H1 (cell line): ENCODE results near the gene LRPPRC. TPM values are rescaled to one million over a fixed set of nuclear protein-coding genes. Genes with fewer than 3 reads are reported as not detected.

ENCODE experiments used
- CTCF ChIA-PET: fragments of 300-600 bp; sonication (Branson Sonifier 250); formaldehyde crosslinking; loops from one replicate; lab custom pipeline; 2021; ENCODE audit not compliant: partially characterized antibody; lab: Charles Lee
- POLR2A ChIA-PET: fragments of 300-600 bp; sonication (Branson Sonifier 250); formaldehyde crosslinking; loops from one replicate; lab custom pipeline; 2021; ENCODE audit warnings: inconsistent platforms; ENCODE audit not compliant: partially characterized antibody; lab: Charles Lee
- DNase-seq, 2 experiments: peaks; one replicate each; pipeline versions ENCODE4 v3.0.0 to v3.0.0-alpha.2; 2010 to 2022; ENCODE audit warnings: low spot score in 2 of 2, low read depth in 1 of 2, mixed read lengths in 1 of 2
- FAIRE-seq: peaks from 2 replicates; lab custom pipeline; 2011; peaks lifted over from hg19 to GRCh38; lab: Jason Lieb, UNC
- H2AFZ ChIP-seq: 2 replicates; pipeline ENCODE4 v1.8.1; 2012; ENCODE audit warnings: low read length, inconsistent platforms
- H2AK5ac ChIP-seq: 2 replicates; pipeline ENCODE4 v1.6.1; 2013; ENCODE audit warnings: low read depth, low read length
- H2BK120ac ChIP-seq: replicated peaks from 2 replicates; pipeline ENCODE3; 2013; ENCODE audit warnings: low read depth, low read length, inconsistent platforms
- H2BK12ac ChIP-seq: 2 replicates; pipeline ENCODE4 v1.6.1; 2013; ENCODE audit warnings: low read depth, low read length
- H2BK15ac ChIP-seq: 2 replicates; pipeline ENCODE4 v1.6.1; 2013; ENCODE audit warnings: low read length
- H2BK20ac ChIP-seq: 2 replicates; pipeline ENCODE4 v1.6.1; 2013; ENCODE audit warnings: low read length
- H2BK5ac ChIP-seq: 2 replicates; pipeline ENCODE4 v1.6.1; 2013; ENCODE audit warnings: low read depth, low read length
- H3K14ac ChIP-seq: 2 replicates; pipeline ENCODE4 v1.6.1; 2013; ENCODE audit warnings: inconsistent platforms; ENCODE audit not compliant: insufficient read length
- H3K18ac ChIP-seq: 2 replicates; pipeline ENCODE4 v1.6.1; 2013; ENCODE audit warnings: low read length; ENCODE audit errors: extremely low read depth
- H3K23ac ChIP-seq: 2 replicates; pipeline ENCODE4 v1.6.1; 2013; ENCODE audit warnings: inconsistent platforms; ENCODE audit not compliant: insufficient read length
- H3K23me2 ChIP-seq: 2 replicates; pipeline ENCODE4 v1.6.1; 2013; ENCODE audit warnings: low read depth, low read length
- H3K27ac ChIP-seq: 2 replicates; pipeline ENCODE4 v1.6.1; 2011; ENCODE audit warnings: low read depth, low read length, inconsistent platforms
- H3K27me3 ChIP-seq, 4 experiments: replicated peaks in 1 of 4; 1 replicate in 1 of 4; 2 replicates in 3 of 4; pipeline versions ENCODE4 v1.6.1 to v1.8.1; 2011 to 2013; ENCODE audit warnings: low read length in 3 of 4, mild to moderate bottlenecking in 3 of 4, inconsistent platforms in 2 of 4, mixed read lengths in 2 of 4, moderate library complexity in 1 of 4; ENCODE audit not compliant: control insufficient read depth in 3 of 4, insufficient read depth in 3 of 4; ENCODE audit errors: extremely low read depth in 1 of 4
- H3K36me3 ChIP-seq, 4 experiments: 2 replicates each; pipeline versions ENCODE4 v1.6.1 to v1.8.1; 2011 to 2013; ENCODE audit warnings: mild to moderate bottlenecking in 4 of 4, low read length in 3 of 4, moderate library complexity in 2 of 4, control low read depth in 1 of 4, inconsistent platforms in 1 of 4; ENCODE audit not compliant: insufficient read depth in 4 of 4, control insufficient read depth in 2 of 4
- H3K4ac ChIP-seq: replicated peaks from 2 replicates; pipeline ENCODE3; 2013; ENCODE audit warnings: low read length, low read depth, mixed read lengths, inconsistent platforms; ENCODE audit not compliant: insufficient read length
- H3K4me1 ChIP-seq, 4 experiments: replicated peaks in 1 of 4; 1 replicate in 1 of 4; 2 replicates in 3 of 4; pipeline versions ENCODE4 v1.6.1 to v1.8.1; 2011 to 2013; ENCODE audit warnings: low read length in 3 of 4, inconsistent platforms in 2 of 4, mixed read lengths in 1 of 4; ENCODE audit not compliant: insufficient read depth in 4 of 4, control insufficient read depth in 3 of 4
- H3K4me2 ChIP-seq, 2 experiments: 2 replicates each; pipeline versions ENCODE4 v1.6.1 to v1.8.1; 2011 to 2013; ENCODE audit warnings: low read depth in 2 of 2, low read length in 2 of 2, control low read depth in 1 of 2, inconsistent platforms in 1 of 2, mild to moderate bottlenecking in 1 of 2; ENCODE audit not compliant: insufficient read depth in 1 of 2
- H3K4me3 ChIP-seq, 4 experiments: fragments of 200-600, 300-600 bp in 1 of 4; sonication (generic), shearing (Covaris generic), sonication (Bioruptor Twin) in 1 of 4; 2 replicates each; pipeline versions ENCODE4 v1.5.1 to v1.8.1; 2011 to 2016; ENCODE audit warnings: low read length in 4 of 4, low read depth in 3 of 4, control low read depth in 2 of 4, inconsistent platforms in 2 of 4, mild to moderate bottlenecking in 2 of 4, mixed read lengths in 1 of 4, moderate library complexity in 1 of 4; ENCODE audit not compliant: insufficient read depth in 2 of 4; ENCODE audit errors: extremely low read depth in 1 of 4
- H3K56ac ChIP-seq: replicated peaks from 2 replicates; pipeline ENCODE3; 2013; ENCODE audit warnings: low read depth, mild to moderate bottlenecking, mixed read lengths, low read length, inconsistent platforms; ENCODE audit not compliant: insufficient read length
- H3K79me1 ChIP-seq: 2 replicates; pipeline ENCODE4 v1.6.1; 2013; ENCODE audit warnings: low read depth, low read length, control low read depth
- H3K79me2 ChIP-seq, 2 experiments: 2 replicates each; pipeline versions ENCODE4 v1.6.1 to v1.8.1; 2012 to 2013; ENCODE audit warnings: low read length in 2 of 2, mild to moderate bottlenecking in 2 of 2, inconsistent platforms in 1 of 2; ENCODE audit not compliant: insufficient read depth in 2 of 2, control insufficient read depth in 1 of 2
- H3K9ac ChIP-seq, 4 experiments: replicated peaks in 1 of 4; 1 replicate in 1 of 4; 2 replicates in 3 of 4; pipeline versions ENCODE4 v1.6.1 to v1.8.1; 2011 to 2013; ENCODE audit warnings: low read depth in 3 of 4, low read length in 3 of 4, control low read depth in 2 of 4, mild to moderate bottlenecking in 2 of 4, moderate library complexity in 2 of 4, inconsistent platforms in 1 of 4; ENCODE audit errors: extremely low read depth in 1 of 4
- H3K9me3 ChIP-seq, 2 experiments: 2 replicates each; pipeline versions ENCODE4 v1.6.1 to v1.8.1; 2012 to 2013; ENCODE audit warnings: mild to moderate bottlenecking in 2 of 2, moderate library complexity in 2 of 2, control low read depth in 1 of 2, inconsistent platforms in 1 of 2, low read depth in 1 of 2, low read length in 1 of 2, mixed read lengths in 1 of 2; ENCODE audit not compliant: insufficient read depth in 2 of 2
- H4K20me1 ChIP-seq, 2 experiments: replicated peaks in 1 of 2; 2 replicates each; pipeline versions ENCODE3 to v1.8.1; 2011 to 2013; ENCODE audit warnings: inconsistent platforms in 2 of 2, low read length in 2 of 2, mild to moderate bottlenecking in 1 of 2; ENCODE audit not compliant: insufficient read depth in 2 of 2, control insufficient read depth in 1 of 2
- H4K5ac ChIP-seq: 2 replicates; pipeline ENCODE4 v1.6.1; 2013; ENCODE audit warnings: low read length, low read depth, mixed read lengths, inconsistent platforms; ENCODE audit not compliant: insufficient read length
- H4K8ac ChIP-seq: 2 replicates; pipeline ENCODE4 v1.8.0; 2013; ENCODE audit warnings: mild to moderate bottlenecking, moderate library complexity, low read length, inconsistent platforms; ENCODE audit not compliant: insufficient read depth; ENCODE audit errors: extremely low read depth
- H4K91ac ChIP-seq: replicated peaks from 2 replicates; pipeline ENCODE3; 2013; ENCODE audit warnings: low read length, mixed read lengths, inconsistent platforms; ENCODE audit not compliant: insufficient read length
- BACH1 ChIP-seq: IDR thresholded peaks from 2 replicates; pipeline ENCODE4 v1.6.1; 2012; ENCODE audit warnings: low read length, improper control_type of control experiment
- CBX5 ChIP-seq: fragments of 300-800, 300-1000 bp; sonication (generic); IDR thresholded peaks from 2 replicates; pipeline ENCODE4 v1.7.1; 2016; ENCODE audit warnings: antibody characterized with exemption, low read length, low read depth
- GTF2F1 ChIP-seq: IDR thresholded peaks from 2 replicates; pipeline ENCODE4 v1.6.1; 2012; ENCODE audit warnings: low read depth, low read length, improper control_type of control experiment, borderline replicate concordance
- SAP30 ChIP-seq: fragments of 300-600 bp; sonication (generic); IDR thresholded peaks from 2 replicates; pipeline ENCODE4 v1.7.1; 2012; ENCODE audit warnings: low read length, moderate library complexity, mild to moderate bottlenecking, inconsistent platforms; ENCODE audit not compliant: insufficient read depth, insufficient replicate concordance
- SIRT6 ChIP-seq: IDR thresholded peaks from one replicate; pipeline ENCODE4 v1.7.1; 2012; ENCODE audit warnings: low read length, inconsistent platforms
- TEAD4 ChIP-seq: IDR thresholded peaks from 2 replicates; pipeline ENCODE4 v1.6.1; 2012; ENCODE audit warnings: low read depth, low read length, inconsistent platforms, mixed read lengths
- WGBS, 2 experiments: shearing (Covaris generic) in 1 of 2; methylation state at CpG; one replicate each; pipeline versions ENCODE4 v1.1.6 to v1.1.7; 2013 to 2015; ENCODE audit warnings: low lambda C conversion rate in 2 of 2, mixed read lengths in 2 of 2, inconsistent platforms in 1 of 2, low coverage in 1 of 2, missing lambda C conversion rate in 1 of 2; ENCODE audit not compliant: insufficient replicate concordance in 2 of 2, insufficient coverage in 1 of 2, insufficient read length in 1 of 2; ENCODE audit errors: extremely low coverage in 1 of 2, missing lambda C conversion rate in 1 of 2; 5-methylcytosine and 5-hydroxymethylcytosine counted together
- polyA plus RNA-seq, 7 experiments: library from polyadenylated mRNA; depleted of rRNA in 3 of 7; stranded (reverse) in 5 of 7; unstranded in 2 of 7; fragments of >200 nt in 5 of 7; fragments of 200-250 nt in 2 of 7; gene quantifications; 1 replicate in 5 of 7; 2 replicates in 1 of 7; 4 replicates in 1 of 7; pipeline versions ENCODE4 v1.2.1 to v1.2.3, GENCODE V29; 2011 to 2013; ENCODE audit warnings: missing spikeins in 2 of 7, mixed read lengths in 2 of 7
- total RNA-seq: library from RNA; stranded (reverse); fragmentation: NEBNext Ultra II Directional; extraction: Animal tissue kit (Norgen Biotek cat#: 25700); gene quantifications from 2 replicates; pipeline ENCODE4 v1.2.1, GENCODE V29; 2021
- TF ChIP-seq, protein P1 (sequence below): IDR thresholded peaks from 2 replicates; pipeline ENCODE4 v1.6.1; 2012; ENCODE audit warnings: inconsistent platforms
- TF ChIP-seq, protein P2 (sequence below): IDR thresholded peaks from 2 replicates; pipeline ENCODE4 v1.6.1; 2011; ENCODE audit warnings: low read depth, mild to moderate bottlenecking, low read length; ENCODE audit not compliant: insufficient read depth

Gene LRPPRC
- total and polyA plus RNA-seq, 2 of the 8 experiments (the other 6 are each of a cell fraction or from before 2014, with no cell fraction given) = 43.4 to 167 TPM

DNA sequence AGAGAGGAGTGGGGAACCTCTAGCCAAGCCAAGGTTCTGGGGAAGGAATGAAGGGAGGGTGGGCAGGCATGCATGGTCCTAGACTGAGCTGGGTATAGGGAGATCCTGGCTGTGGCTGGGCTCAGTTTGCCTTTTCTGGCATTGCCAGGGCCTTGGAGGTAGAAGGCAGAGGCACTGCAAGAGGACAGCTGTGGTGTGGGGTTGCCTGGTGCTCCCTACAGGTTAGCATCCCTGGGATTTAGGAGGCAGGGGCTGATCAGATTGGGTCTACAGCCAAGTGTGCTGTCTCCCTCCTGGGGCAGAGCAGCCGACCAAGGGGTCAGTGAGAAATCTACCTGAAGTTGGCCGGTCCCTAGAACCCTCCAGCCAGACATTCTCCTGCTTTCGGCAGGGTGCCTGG, 141.1 kb downstream of the LRPPRC start:
- Histone ChIP-seq H2AK5ac (no peak overlapping the region), H3K4ac (no peak overlapping the region), H2BK12ac (no peak overlapping the region), H3K18ac (no peak overlapping the region), H2BK120ac (no peak overlapping the region), H3K36me3 (no peaks in the 10 kb centered on the region), H3K9ac (no peak overlapping the region), H3K79me1 (no peaks in the 10 kb centered on the region), H3K9me3 (no peaks in the 10 kb centered on the region), H3K27me3 (no peaks in the 10 kb centered on the region), H3K27ac (no peak overlapping the region), H3K4me2 (no peak overlapping the region), H3K4me3 (no peak overlapping the region), H3K23me2 (no peaks in the 10 kb centered on the region), H2AFZ (no peak overlapping the region), H2BK5ac (no peak overlapping the region), H3K14ac (no peak overlapping the region), H3K4me1 (no peaks in the 10 kb centered on the region; a peak in 1 of 7 replicates), H3K79me2 (no peaks in the 10 kb centered on the region), H3K56ac (no peak overlapping the region), H4K8ac (no peak overlapping the region), H4K5ac (no peak overlapping the region), H2BK20ac (no peak overlapping the region), H4K20me1 (no peaks in the 10 kb centered on the region), H4K91ac (no peak overlapping the region), H3K23ac (no peak overlapping the region), H2BK15ac (no peak overlapping the region)
- FAIRE-seq (no peak), DNase-seq (peak in 1 of 2 experiments; percentile 17)
- CTCF ChIA-PET = no interaction called here
- POLR2A ChIA-PET = no interaction called here
- whole genome bisulfite sequencing, 2 experiments = 89% methylated on average over 3 of the region's 3 CpGs; no CpG with 5 or more reads in 1 of the 2 experiments
- TF ChIP-seq BACH1 (no peak), GTF2F1 (no peak), SIRT6 (no peak), TEAD4 (no peak), CBX5 (no peak), SAP30 (no peak)
- TF ChIP-seq, protein P1, sequence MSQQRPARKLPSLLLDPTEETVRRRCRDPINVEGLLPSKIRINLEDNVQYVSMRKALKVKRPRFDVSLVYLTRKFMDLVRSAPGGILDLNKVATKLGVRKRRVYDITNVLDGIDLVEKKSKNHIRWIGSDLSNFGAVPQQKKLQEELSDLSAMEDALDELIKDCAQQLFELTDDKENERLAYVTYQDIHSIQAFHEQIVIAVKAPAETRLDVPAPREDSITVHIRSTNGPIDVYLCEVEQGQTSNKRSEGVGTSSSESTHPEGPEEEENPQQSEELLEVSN = no peak
- TF ChIP-seq, protein P2, sequence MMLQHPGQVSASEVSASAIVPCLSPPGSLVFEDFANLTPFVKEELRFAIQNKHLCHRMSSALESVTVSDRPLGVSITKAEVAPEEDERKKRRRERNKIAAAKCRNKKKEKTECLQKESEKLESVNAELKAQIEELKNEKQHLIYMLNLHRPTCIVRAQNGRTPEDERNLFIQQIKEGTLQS = no peak
